K562 (cell line): ENCODE measurements around the gene EEF1AKMT4. TPM values are rescaled to one million over a fixed set of nuclear protein-coding genes. Genes with fewer than 3 reads are reported as not detected.
"Not testable (repeated sequence)": the region's sequence is repeated elsewhere in the genome, so short reads cannot be mapped to it uniquely, and the experiment has no call there.

Source experiments
- ATAC-seq: fragments of 200-7000 bp; cut with Tn5 transposase; 3 replicates; pipeline ENCODE4 v1.9.1; 2020; ENCODE audit warnings: moderate library complexity
- BruUV-seq: library from RNA; stranded (reverse); fragments of 400-500 nt; replicated peaks from 2 replicates; lab custom pipeline; 2021; lab: Mats Ljungman, UMichigan
- CTCF ChIA-PET: fragments of 300-600 bp; formaldehyde crosslinking; extraction: SDS; loops from one replicate; lab custom pipeline; 2021; ENCODE audit warnings: low intra/inter-chr PET ratio; lab: Yijun Ruan, JAX
- POLR2A ChIA-PET: fragments of 300-600, 350-650 bp; sonication (Branson Sonifier 250); formaldehyde crosslinking; extraction: SDS; loops from one replicate; lab custom pipeline; 2021; ENCODE audit warnings: antibody characterized with exemption, inconsistent platforms; lab: Yijun Ruan, JAX
- DNase-seq, 4 experiments: peaks; one replicate each; pipeline versions ENCODE4 v3.0.0 to v3.0.0-alpha.2; 2011 to 2018; ENCODE audit warnings: low spot score in 3 of 4, mixed read lengths in 3 of 4; ENCODE audit errors: extremely low read depth in 1 of 4
- FAIRE-seq: peaks from 2 replicates; lab custom pipeline; 2011; peaks lifted over from hg19 to GRCh38; lab: Jason Lieb, UNC
- H2AFZ ChIP-seq: 2 replicates; pipeline ENCODE4 v1.6.0; 2011; ENCODE audit warnings: low read depth, low read length, control low read depth, inconsistent platforms
- H3K27ac ChIP-seq: fragments of 200-600 bp; 3 replicates; pipeline ENCODE4 v1.8.0; 2011; ENCODE audit warnings: low read depth, mild to moderate bottlenecking, control low read depth, inconsistent platforms, low read length, moderate library complexity, mixed read lengths; ENCODE audit errors: extremely low read depth
- H3K27me3 ChIP-seq, 2 experiments: fragments of 300-600 bp in 1 of 2; 2 replicates in 1 of 2; 3 replicates in 1 of 2; pipeline versions ENCODE4 v1.6.0 to v1.8.0; 2011; ENCODE audit warnings: inconsistent platforms in 2 of 2, low read length in 2 of 2, mild to moderate bottlenecking in 1 of 2, mixed read lengths in 1 of 2, moderate library complexity in 1 of 2; ENCODE audit not compliant: control insufficient read depth in 2 of 2, insufficient read depth in 2 of 2
- H3K36me3 ChIP-seq: fragments of 300-600 bp; 3 replicates; pipeline ENCODE4 v1.8.0; 2011; ENCODE audit warnings: mild to moderate bottlenecking, low read length, inconsistent platforms; ENCODE audit not compliant: control insufficient read depth, insufficient read depth
- H3K4me1 ChIP-seq, 2 experiments: fragments of 200-600 bp in 1 of 2; replicated peaks in 1 of 2; 2 replicates in 1 of 2; 3 replicates in 1 of 2; pipeline versions ENCODE4 v1.5.1 to v1.8.0; 2011; ENCODE audit warnings: inconsistent platforms in 2 of 2, low read length in 2 of 2, mild to moderate bottlenecking in 1 of 2, mixed read lengths in 1 of 2, moderate library complexity in 1 of 2; ENCODE audit not compliant: control insufficient read depth in 2 of 2, insufficient read depth in 2 of 2
- H3K4me2 ChIP-seq: 2 replicates; pipeline ENCODE4 v1.6.1; 2011; ENCODE audit warnings: low read length, control low read depth, inconsistent platforms, mixed read lengths; ENCODE audit not compliant: insufficient read depth
- H3K4me3 ChIP-seq: fragments of 200-600 bp; sonication (generic), shearing (Covaris generic); 2 replicates; pipeline ENCODE4 v1.5.1; 2016; ENCODE audit warnings: control low read depth, inconsistent platforms
- H3K79me2 ChIP-seq: fragments of 200-600 bp; 3 replicates; pipeline ENCODE4 v1.8.0; 2011; ENCODE audit warnings: low read length, inconsistent platforms; ENCODE audit not compliant: control insufficient read depth, insufficient read depth
- H3K9ac ChIP-seq, 2 experiments: 2 replicates each; pipeline versions ENCODE4 v1.6.0 to v1.6.1; 2011; ENCODE audit warnings: low read depth in 2 of 2, low read length in 2 of 2, control low read depth in 1 of 2, inconsistent platforms in 1 of 2, mild to moderate bottlenecking in 1 of 2, mixed read lengths in 1 of 2; ENCODE audit not compliant: insufficient read depth in 1 of 2
- H3K9me1 ChIP-seq: one replicate; pipeline ENCODE4 v1.6.0; 2011; ENCODE audit warnings: inconsistent platforms, mild to moderate bottlenecking, low read length, moderate library complexity; ENCODE audit not compliant: control insufficient read depth, insufficient read depth
- H3K9me3 ChIP-seq: replicated peaks from 2 replicates; pipeline ENCODE4 v1.5.1; 2011; ENCODE audit warnings: low read depth, low read length, inconsistent platforms; ENCODE audit not compliant: control insufficient read depth, insufficient read depth
- H4K20me1 ChIP-seq: replicated peaks from 2 replicates; pipeline ENCODE4 v1.6.1; 2011; ENCODE audit warnings: low read length, inconsistent platforms, mixed read lengths; ENCODE audit not compliant: control insufficient read depth, insufficient read depth
- CREBBP ChIP-seq: IDR thresholded peaks from one replicate; pipeline ENCODE4 v1.6.1; 2012; ENCODE audit warnings: low read depth, mild to moderate bottlenecking, control low read depth, inconsistent platforms, low read length
- CTBP1 ChIP-seq: fragments of 450-650 bp; IDR thresholded peaks from 2 replicates; pipeline ENCODE4 v1.6.1; 2016; ENCODE audit warnings: borderline replicate concordance
- HNRNPK ChIP-seq: fragments of 200-400 bp; formaldehyde crosslinking; IDR thresholded peaks from one replicate; pipeline ENCODE4 v1.6.1; 2018; ENCODE audit warnings: mild to moderate bottlenecking, low read depth, low read length; ENCODE audit not compliant: poor library complexity, severe bottlenecking
- ZNF431 ChIP-seq: sonication (generic); formaldehyde crosslinking; IDR thresholded peaks from 2 replicates; pipeline ENCODE4 v1.8.0; 2022; ENCODE audit warnings: mild to moderate bottlenecking, missing genetic modification reagents
- ZNF76 ChIP-seq: fragments of 250-450 bp; sonication (Bioruptor Pico); IDR thresholded peaks from 2 replicates; pipeline ENCODE4 v1.4.0; 2020; ENCODE audit warnings: mild to moderate bottlenecking, moderate library complexity, borderline replicate concordance
- WGBS: fragments of 100-300 bp; shearing (Covaris generic); methylation state at CpG from one replicate; pipeline ENCODE4 v1.1.6; 2016; ENCODE audit warnings: low coverage, mixed read lengths; ENCODE audit not compliant: insufficient coverage; ENCODE audit errors: missing lambda C conversion rate; 5-methylcytosine and 5-hydroxymethylcytosine counted together
- in situ Hi-C: fragments of 300-500 bp; cut with MboI; formaldehyde crosslinking; loops from 4 replicates; pipeline ENCODE4 v1.15.0; 2018; ENCODE audit warnings: inconsistent platforms, mixed read lengths
- intact Hi-C: fragments of 100-400 bp; cut with micrococcal nuclease; formaldehyde crosslinking; loops from 2 replicates; pipeline ENCODE4 v1.14.2; 2022
- polyA plus RNA-seq, 8 experiments: library from polyadenylated mRNA; depleted of rRNA in 4 of 8; stranded (reverse) in 5 of 8; unstranded in 3 of 8; fragments of >200 nt; fragmentation: Nextera tagmentation in 2 of 8; fragmentation: Illumina TruSeq in 1 of 8; extraction: Ambion mirVana in 2 of 8; extraction: Trizol in 1 of 8; gene quantifications; 2 replicates each; pipeline versions ENCODE4 v1.2.1 to v1.2.3, GENCODE V29; 2011 to 2014; ENCODE audit warnings: inconsistent platforms in 1 of 8, missing spikeins in 1 of 8
- total RNA-seq, 7 experiments: library from RNA; depleted of rRNA in 6 of 7; stranded (reverse); fragments of >200 nt in 6 of 7; fragmentation: Illumina TruSeq in 2 of 7; extraction: Trizol in 2 of 7; gene quantifications; 2 replicates each; pipeline versions ENCODE4 v1.2.1 to v1.2.3, GENCODE V29; 2011 to 2021; ENCODE audit warnings: low replicate concordance in 1 of 7

Gene EEF1AKMT4
- total and polyA plus RNA-seq, 9 of the 15 experiments (the other 6 are each of a cell fraction or from before 2014, with no cell fraction given) = 10.3 to 49.4 (median 18.9) TPM

DNA sequence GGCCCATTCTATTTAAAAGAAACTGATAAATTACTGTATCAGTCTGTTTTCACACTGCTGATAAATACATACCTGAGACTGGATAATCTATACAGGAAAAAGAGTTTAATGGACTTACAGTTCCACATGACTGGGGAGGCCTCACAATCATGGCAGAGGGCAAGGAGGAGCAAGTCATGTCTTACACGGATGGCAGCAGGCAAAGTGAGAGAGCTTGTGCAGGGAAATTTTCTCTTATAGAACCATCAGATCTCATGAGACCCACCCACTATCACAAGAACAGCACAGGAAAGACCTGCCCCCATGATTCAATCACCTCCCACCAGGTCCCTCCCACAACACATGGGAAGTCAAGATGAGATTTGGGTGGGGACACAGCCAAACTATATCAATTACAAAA lies 17.8 kb downstream of the EEF1AKMT4 start:
- ATAC-seq, intact Hi-C loops, FAIRE-seq, H3K27ac ChIP-seq, DNase-seq, H3K79me2 ChIP-seq, H3K36me3 ChIP-seq, H3K4me1 ChIP-seq, H3K9me1 ChIP-seq, POLR2A ChIA-PET, H2AFZ ChIP-seq, H4K20me1 ChIP-seq, BruUV-seq, H3K9ac ChIP-seq, H3K27me3 ChIP-seq, in situ Hi-C loops, H3K4me2 ChIP-seq, CTCF ChIA-PET, H3K9me3 ChIP-seq, H3K4me3 ChIP-seq: not testable (repeated sequence)
- WGBS = 13% methylated on average over 1 of the region's 1 CpG
- peak; percentile 98 for TF ChIP-seq ZNF431 (CRISPR knock-in tag)

GRCh38 chr3:184272269-184272668 lies 22.8 kb downstream of the EEF1AKMT4 start:
- Histone ChIP-seq H3K4me1 (peaks cover 0 to 8% of the 10 kb centered on the region in 2 experiments; a peak in 1 of 5 replicates), H3K4me2 (no peak overlapping the region), H3K4me3 (no peak overlapping the region), H3K9me1 (no peaks in the 10 kb centered on the region), H4K20me1 (no peaks in the 10 kb centered on the region; the same call in 1 of the 2 replicates), H3K9me3 (no peaks in the 10 kb centered on the region), H3K9ac (no peak overlapping the region), H3K36me3 (no peaks in the 10 kb centered on the region), H3K79me2 (no peaks in the 10 kb centered on the region), H3K27ac (no peak overlapping the region), H3K27me3 (peaks cover 19 to 21% of the 10 kb centered on the region in 2 experiments), H2AFZ (no peak overlapping the region)
- FAIRE-seq = no peak
- ChIA-PET POLR2A (no interaction called here), CTCF (no interaction called here)
- intact Hi-C loops (no loop called here), in situ Hi-C loops (no loop called here)
- TF ChIP-seq HNRNPK (peak; percentile 61), CREBBP (no peak), CTBP1 (no peak), ZNF76 (CRISPR knock-in tag) (no peak)
- DNase-seq = no peak
- WGBS = 20% methylated on average over 1 of the region's 1 CpG
- ATAC-seq = no peak
- no TSS peak for BruUV-seq
